C4-2B (cell line): Measurements from ENCODE around the gene TAGAP.

Source experiments
- CTCF ChIP-seq: fragments of 450-650 bp; conservative IDR thresholded peaks from 2 replicates; pipeline ENCODE4 v1.5.1; 2017; ENCODE audit warnings: mild to moderate bottlenecking
- ZFX ChIP-seq: fragments of 450-650 bp; IDR thresholded peaks from 2 replicates; pipeline ENCODE4 v1.6.1; 2017

- TF ChIP-seq CTCF, result 0 out of 2 replicates have a peak, but pooled peaks have one; percentile 5
- peak; percentile 48; the same call in 1 of the 2 replicates for TF ChIP-seq ZFX
These were observed 45.0 kb downstream of the TAGAP start, which contains the start of gene RSPH3 for GRCh38 chr6:158999666-159000403.
